GF-D8 (cell line): ENCODE data around the gene MYO3B.
"Not testable (repeated sequence)": the region's sequence is repeated elsewhere in the genome, so short reads cannot be mapped to it uniquely, and the experiment has no call there.

Source experiments
- DNase-seq: peaks from one replicate; lab custom pipeline; 2025; lab: John Stamatoyannopoulos, UW

Gene MYO3B

DNA sequence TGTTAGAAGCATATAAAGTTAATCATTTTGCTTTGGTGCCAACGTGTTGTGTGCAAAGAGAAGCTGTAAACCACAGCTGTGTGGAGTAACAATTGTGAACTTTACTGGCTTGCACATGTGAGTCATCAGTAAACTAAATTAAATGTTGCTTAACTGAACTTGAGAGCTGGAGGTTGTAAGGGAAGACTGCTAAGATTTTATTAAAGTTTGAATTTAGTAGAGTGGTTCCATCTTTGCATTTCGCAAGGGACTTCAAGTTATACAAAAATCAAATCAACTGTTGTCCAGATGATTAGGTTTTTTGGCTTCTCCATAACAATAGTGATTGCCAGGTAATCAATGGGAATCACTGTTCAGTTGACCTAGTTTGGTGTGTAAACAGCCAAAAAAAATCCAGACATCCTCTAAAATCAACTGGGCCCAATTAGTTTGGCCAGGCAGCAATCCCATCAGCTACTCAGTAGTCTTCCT lies 247.4 kb downstream of the MYO3B start:
- DNase-seq, result no peak

DNA sequence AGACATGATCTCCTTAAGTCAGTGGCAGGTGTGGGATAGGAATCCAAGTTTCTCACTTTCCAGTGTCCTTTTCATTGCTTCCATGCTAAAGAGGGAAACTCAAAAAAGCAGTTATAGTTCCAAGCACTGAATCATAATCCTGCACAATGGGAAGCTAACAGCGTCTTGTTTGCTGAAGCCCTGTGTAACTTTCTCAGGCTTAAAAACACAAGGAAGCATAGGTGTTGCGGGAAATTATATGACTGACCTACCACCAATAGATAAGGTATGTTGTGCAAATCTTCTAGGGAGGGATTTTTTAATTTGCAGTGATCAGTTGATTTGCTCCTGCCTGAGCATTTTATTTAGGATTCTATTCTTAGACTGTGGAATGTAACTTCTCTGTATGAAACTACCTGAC lies 250.9 kb downstream of the MYO3B start:
- no peak for DNase-seq

DNA sequence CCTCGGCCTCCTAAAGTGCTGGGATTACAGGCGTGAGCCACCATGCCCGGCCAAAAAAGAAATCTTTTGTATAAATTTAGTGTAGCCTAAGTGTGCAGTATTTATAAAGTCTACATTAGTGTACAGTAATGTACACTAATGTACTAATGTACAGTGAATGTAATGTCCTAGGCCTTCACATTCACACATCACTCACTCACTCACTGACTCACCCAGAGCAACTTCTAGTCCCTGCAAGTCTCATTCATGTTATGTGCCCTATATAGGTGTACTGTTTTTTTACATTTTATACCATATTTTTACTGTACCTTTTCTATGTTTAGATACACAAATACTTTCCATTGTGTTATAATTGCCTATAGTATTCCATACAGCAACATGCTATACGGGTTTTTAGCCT lies 254.9 kb downstream of the MYO3B start:
- DNase-seq, result no peak

DNA sequence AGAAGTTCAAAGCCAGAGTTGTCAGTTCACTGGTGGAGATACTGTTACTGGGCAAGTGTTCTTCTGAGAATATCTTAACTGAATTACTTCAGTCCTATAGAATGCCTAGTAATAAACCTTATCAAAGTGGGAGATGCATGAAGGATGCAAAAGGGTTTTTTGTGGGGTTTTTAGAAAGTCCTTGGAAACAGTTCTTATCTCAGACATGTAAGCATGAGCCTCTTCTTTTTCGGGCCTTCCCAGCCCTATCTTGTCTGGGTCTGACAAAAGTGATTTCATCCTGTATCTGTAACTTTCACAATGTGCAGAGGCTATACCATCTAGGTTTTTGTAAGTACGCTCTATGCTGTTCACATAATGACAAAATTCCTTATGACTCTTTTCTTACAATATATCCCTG lies 255.5 kb downstream of the MYO3B start:
- DNase-seq, result no peak

DNA sequence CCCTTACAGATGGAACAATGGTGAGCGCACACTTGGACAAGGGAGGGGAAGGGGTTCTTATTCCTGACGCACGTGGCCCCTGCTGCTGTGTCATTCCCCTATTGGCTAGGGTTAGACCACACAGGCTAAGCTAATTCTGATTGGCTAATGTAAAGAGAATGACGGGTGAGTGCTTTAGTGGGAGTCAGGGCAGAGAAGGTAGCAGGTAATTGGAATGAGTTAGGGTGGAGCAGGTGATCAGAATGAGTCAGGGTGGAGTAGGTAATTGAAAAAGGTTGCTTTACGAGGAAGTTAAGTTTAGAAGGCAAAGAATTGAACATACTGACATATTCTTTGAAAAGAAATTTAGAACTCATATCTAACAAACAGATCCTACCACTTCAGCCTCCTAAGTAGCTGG lies 256.4 kb downstream of the MYO3B start:
- not testable (repeated sequence) for DNase-seq

DNA sequence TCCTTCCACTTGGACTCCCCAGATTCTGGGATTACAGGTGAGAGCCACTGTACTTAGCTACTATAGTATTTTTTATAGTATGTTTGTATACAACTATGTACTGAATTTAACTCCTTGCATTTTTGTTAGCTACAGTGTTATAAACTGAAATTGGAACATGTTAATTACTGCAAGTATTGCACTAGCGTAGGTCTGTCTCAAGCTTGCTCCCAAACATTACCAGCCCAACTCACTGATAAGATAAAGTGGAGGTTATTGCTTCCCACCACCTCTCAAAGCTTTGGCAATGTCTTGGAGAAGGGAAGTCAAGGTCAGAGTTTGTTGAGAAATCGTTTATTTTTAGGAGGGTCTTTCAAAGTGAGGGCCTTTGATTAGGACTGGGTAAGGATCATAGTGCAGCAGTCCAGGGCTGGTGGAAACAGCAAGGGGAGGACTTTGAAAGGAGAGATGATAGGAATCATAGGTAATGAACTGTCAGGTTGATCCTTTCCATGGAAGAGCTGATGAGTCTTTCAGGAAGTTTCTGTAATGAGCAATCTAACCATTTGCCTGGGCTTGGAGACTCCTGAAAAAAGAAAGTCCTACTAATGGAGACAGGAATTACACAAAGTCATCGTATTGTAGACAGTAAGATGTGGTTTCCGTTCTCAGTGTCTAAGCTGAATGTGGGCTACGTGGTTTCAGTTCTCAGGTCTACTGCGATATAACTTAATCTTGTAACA lies 257.1 kb downstream of the MYO3B start:
- DNase-seq, result no peak

DNA sequence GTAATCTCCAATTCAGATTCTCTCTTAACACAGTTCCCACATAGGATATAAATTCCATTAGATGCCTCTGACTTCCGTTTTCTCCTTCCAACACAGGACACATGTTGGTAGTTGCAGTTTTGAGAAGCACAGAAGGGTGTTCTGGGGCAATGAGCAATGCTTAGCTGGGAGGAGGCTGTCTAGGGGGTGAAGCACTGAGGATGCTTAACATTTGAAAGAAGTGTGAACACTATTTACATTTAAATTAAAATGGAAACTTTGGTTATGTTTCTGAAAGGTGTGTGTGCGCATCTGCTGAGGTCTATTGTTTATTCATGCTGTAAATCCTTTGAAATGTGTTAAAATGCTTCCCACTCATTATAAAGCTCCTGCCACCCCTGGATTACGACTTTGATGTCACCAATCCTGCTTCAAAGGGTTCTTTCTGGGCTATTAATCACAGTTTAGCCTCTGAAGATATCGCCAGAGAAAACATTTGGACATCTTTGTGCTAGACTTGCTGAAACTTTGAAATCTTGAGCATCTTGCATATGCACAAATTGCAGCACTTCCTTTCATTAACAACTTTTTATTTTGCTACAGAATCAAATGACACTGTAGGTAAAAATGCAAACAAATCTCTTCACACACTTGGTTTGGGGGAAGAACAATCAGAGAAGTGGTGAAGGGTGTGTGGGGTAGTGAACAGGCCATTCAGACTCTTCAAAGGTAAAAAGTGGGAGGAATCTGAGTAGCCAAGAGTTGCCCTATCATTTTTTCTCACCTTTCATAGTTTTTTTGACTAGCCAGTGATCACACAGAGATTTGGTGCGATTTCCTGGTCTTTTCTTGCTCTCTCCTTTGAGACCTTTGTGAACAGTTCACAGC lies 258.4 kb downstream of the MYO3B start:
- no peak for DNase-seq

DNA sequence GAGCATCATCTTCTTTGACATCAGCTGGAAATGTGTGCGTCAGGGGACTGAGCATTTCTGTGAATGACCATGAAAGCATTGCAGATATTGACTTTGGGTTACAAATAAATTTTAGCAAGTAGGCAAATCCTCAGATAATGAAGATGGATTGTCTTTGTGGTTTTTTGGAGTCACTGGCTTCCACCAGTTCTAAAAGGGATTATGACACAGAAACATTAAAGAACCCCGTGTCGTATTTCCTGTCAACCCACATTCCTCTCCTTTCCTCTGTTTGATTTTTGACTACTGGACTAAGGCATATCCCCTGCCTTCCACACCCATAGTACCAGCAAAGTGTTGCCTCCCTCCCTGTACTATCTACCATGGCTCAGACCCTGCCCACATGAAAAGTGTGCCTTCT lies 268.1 kb downstream of the MYO3B start:
- DNase-seq, result no peak

DNA sequence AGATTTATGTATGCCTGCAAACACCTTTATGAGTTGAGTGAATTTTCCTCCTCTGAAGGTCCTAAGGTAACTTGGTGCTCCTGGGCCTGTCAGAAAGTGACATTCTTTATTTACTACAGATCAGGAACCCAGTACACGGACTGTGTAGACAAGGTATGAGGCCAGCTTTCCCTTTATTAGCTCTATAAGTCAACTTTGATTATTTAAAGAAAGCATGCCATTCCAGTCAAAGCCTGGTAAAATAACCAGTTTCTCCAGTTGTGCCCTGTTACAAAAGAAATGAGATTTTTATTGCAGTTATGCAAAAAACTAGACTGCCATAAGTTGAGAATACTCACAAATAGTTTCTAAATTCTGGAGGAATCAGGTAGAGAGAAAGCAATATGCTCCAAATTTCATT lies 271.1 kb downstream of the MYO3B start:
- DNase-seq, result no peak

DNA sequence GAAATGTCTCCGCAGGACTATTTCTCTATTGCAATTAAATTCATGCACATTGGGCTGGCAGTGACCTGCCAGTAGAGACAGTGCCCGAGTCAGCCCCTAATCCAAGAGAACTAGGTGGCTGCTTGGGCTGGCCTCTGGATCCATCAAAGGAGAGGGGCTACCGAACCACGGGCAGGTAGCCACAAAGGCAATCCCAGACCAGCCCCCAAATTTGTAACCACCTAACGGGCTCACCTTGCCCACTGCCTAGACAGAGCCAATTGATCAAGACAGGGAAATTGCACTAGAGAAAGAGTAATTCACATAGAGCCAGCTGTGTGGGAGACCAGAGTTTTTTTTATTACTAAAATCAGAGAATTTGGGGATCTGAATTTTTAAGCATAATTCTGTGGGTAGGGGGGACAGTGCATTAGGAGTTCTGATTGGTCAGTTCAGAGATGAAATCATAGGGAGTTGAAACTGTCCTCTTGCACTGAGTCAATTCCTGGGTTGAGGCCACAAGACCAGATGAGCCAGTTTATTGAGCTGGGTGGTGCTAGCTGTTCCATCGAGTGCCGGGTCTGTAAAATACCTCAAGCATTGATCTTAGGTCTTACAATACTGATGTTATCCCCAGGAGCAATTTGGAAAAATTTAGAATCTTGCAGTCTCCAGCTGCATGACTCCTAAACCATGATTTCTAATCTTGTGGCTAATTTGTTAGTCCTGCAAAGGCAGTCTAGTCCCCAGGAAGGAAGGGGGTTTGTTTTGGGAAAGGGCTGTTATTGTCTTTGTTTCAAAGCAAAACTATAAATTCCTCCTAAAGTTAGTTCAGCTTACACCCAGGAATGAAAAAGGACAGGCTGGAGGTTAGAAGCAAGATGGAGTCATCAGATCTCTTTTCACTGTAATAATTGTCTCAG lies 276.8 kb downstream of the MYO3B start:
- DNase-seq, result no peak

DNA sequence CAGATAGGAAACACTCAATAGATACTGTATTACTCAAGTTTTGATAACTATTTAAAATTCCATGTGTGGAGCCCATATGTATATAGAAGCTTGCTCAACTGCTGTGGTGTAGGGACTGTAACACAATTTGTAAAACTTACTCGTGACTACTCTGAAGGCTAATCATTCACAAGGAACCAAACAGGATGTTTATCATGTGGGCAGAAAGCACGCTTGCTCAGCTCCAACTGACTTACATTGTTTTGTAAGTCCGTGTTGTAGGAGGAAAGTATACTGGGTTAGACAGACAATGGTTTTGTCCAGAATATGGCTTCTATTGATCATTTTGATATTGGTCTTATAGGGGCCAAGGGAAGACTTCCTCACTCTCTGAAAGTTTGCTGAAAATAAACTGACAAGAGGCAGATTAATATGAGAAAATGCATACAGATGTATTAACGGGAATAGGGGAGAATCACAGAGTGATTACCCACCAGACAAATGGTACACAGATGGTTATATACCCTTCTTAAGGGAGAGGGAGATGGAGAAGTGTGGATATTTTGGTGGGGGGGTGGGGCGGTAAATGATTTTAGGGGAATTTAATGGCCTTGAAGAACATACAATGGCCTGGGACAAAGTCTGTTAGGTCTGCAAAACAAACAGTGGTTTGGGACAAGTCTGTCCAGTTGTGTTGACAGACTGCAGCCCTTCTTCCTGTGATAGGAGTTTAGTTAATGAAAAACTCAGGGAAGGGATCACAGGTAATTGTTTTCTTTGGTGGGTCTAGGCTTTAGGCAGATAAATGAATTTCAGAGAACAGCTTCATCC lies 277.9 kb downstream of the MYO3B start:
- no peak for DNase-seq

DNA sequence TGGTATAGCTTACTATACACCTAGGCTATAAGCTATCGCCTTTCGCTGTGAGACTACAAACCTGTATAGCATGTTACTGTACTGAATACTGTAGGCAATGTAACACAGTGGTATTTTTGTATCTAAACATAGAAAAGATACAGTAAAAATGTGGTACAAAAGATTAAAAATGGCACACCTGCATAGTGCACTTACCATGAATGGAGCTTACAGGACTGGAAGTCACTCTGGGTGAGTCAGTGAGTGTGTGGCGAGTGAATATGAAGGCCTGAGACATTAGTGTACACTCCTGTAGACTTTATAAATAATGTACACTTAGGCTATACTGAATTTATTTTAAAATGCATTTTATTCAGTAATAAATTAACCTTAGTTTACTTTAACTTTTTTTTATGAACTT lies 279.0 kb downstream of the MYO3B start:
- DNase-seq, result no peak

DNA sequence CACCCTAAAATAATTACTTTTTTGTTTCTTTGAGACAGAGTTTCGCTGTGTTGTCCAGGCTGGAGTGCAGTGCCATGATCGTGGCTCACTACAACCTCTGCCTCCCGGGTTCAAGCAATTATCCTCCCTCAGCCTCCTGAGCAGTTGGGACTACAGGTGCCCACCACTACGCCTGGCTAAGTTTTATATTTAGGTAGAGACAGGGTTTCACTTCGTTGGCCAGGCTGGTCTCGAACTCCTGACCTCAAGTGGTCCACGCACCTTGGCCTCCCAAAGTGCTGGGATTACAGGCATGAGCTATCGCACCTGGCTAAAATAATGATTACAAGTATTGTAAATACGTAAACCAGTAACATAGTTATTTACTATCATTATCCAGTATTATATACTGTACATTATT lies 279.8 kb downstream of the MYO3B start:
- no peak for DNase-seq

DNA sequence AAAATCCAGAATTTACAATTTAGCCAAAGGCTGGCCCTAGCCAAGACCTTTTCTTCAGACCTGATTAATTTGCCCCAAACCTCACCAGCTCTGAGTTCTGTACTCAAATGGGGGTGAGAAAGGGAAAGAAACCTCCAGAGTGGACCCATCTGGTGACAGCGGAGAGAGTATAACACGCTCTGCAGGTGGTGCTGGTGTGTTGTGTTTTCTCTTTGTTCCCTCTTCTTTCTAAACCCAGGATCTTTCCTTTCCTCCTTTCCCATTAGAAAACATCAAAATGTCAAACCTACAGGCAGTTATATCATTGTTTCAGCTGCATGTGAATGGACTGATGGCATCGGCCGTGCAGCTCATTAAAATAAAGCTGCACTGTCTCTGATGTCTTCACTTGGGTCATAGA lies 283.9 kb downstream of the MYO3B start:
- no peak for DNase-seq

DNA sequence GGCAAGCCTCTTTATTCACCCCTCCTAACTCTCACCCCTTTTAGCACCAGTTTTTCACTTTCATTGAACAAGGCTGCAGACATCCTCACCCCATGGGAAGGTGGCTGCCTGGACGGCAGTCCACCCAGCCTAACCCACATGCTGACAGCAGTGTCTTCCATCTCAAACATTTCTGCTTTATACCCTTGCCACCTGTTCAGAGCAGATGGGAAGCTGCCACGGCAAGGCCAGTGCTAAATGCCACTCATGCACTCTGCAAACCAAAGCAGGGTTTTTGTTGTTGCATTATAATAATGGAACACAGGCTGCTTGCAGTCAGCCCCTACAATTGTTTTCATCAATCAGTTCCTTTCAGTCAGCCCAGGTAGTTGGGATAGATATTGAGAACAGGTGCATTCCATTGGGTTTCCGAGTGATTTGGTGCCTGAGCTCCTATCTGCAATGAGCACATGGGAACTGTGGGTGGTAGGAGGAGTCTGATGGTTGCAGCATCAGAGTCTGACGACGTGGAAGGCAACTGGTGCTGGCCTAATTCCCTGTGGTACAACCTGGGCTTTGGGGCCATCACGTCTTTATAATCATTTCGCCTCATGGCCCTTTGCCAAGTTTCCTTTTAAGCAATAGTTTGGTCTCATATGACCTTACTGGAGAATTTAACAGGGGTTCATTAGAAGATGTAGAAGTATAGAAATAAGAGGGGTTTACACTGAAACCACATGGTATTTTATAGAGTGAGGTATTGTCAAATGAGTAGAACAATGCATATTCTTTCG lies 284.7 kb downstream of the MYO3B start:
- DNase-seq, result no peak

DNA sequence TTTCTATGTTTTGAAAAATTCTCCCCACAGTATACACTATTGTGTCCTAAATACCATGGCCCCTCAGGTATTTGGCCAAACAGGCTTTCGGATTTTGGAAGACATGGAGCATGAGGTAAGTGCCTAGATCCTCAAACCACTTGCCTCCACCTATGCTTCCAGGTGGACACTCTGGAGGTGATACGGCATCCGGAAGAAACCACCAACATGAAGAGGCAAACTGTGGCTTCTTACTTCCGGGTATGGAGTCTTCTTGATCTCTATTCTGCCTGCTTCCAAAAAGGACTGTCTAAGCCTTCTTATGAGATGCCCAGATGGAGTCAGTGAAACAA lies 285.2 kb downstream of the MYO3B start:
- no peak for DNase-seq

DNA sequence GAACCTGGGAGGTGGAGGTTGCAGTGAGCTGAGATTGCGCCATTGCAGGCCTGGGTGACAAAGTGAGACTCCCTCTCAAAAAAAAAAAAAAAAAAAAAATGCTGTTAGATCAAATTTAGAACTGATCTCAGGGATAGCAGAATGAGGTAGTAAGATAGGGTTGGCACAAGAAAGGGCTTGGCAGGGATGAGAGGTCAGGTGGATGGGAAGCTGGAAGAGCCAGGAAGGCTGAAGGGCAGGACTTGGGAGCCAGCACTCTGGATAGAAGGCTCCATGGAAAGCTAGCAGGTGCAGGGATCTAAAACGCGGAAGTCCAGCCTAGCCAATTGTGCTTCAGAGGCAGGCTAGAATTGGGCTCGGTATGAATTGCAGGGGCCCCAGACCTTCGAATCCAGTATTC lies 286.3 kb downstream of the MYO3B start:
- DNase-seq, result no peak

DNA sequence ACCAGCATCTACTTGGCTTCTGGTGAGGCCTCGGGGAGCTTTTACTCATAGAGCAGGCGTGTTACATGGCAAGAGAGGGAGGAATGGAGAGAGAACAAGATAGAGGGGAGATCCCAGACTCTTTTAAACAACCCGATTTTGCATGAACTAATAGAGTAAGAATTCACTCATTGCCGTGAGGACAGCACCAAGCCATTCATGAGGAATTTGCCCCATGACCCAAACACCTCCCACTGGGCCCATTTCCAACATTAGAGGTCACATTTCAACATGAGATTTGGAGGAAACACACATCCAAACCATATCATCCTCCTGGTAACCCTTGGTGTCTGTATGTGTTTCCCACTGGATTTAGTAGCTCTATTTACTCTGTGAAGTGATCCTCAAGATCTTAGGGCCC lies 287.3 kb downstream of the MYO3B start:
- no peak for DNase-seq

DNA sequence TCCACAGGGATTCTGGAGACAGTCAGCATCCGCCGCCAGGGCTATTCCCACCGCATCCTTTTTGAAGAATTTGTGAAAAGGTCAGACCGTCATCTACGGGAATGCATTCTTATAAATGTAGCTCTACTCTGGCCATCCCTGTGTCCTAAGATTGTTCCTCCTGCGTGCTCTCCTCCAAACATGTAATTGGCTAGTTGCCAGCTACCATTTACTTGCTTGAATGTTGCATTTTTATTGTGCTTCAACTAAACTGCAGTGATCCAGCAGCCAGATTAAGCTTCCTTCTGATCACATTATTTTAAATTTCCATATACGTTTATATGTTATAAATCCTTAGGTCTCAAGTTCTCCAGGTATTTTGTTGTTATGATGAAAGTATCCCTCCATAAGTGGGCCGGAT lies 288.7 kb downstream of the MYO3B start:
- no peak for DNase-seq

DNA sequence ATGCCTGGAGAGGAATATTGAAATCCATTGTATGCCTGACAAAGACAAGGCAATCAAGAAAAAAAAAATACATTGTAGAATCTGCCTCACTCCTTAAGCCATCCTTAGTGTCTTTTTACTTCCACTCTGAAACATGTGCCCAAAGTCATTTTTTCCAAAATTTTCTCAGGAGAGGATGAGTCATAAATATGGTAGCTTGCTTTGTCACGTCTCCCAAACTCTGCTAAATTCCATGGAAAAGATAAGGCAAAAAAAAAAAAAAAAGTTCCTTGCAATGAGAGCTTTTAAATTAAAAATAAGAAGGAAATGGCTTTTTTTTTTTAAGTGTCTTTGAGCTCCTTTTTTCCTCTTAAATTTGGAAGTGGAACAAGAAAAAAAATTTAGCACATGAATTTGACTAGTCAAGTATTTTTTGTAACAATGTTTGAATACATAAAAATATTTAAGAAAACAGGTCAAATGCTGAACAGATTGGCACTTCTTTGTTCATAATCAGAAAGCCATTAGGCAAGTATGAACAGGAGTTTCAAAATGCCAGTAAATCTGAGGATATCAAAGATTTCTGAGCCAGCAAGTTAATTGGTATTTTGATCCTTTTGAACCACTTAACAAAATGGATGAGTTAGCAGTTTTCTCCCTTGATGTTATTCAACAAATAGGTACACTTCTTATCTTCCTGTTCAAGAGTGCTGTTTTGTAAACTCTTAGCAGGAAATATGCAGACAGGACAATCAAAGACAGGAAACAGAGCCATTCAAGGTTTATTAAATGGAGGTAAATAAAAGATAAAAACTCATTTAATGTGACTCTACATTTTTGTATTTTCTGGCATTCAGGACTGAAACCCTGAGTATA lies 289.8 kb downstream of the MYO3B start:
- DNase-seq, result no peak
